Mesenchymal stem cell (in vitro differentiated cells and primary cell): ENCODE results near the gene CRTC1.

Experiments
- DNase-seq: peaks from one replicate; pipeline ENCODE4 v3.0.0-alpha.2; 2013
- H2AFZ ChIP-seq: one replicate; pipeline ENCODE4 v1.6.1; 2013; ENCODE audit warnings: low read depth, mild to moderate bottlenecking, control low read depth, inconsistent platforms, low read length, moderate library complexity
- H2AK5ac ChIP-seq: 2 replicates; pipeline ENCODE4 v1.6.1; 2013; ENCODE audit warnings: low read length, moderate library complexity, mild to moderate bottlenecking, inconsistent platforms; ENCODE audit not compliant: severe bottlenecking
- H2BK120ac ChIP-seq: one replicate; pipeline ENCODE4 v1.6.1; 2013; ENCODE audit warnings: low read depth, mild to moderate bottlenecking, inconsistent platforms, low read length, moderate library complexity
- H2BK12ac ChIP-seq, 2 experiments: one replicate each; pipeline ENCODE4 v1.6.1; 2013; ENCODE audit warnings: inconsistent platforms in 2 of 2, low read length in 2 of 2, mild to moderate bottlenecking in 2 of 2, moderate library complexity in 2 of 2, control low read depth in 1 of 2
- H2BK15ac ChIP-seq: one replicate; pipeline ENCODE4 v1.6.1; 2013; ENCODE audit warnings: mild to moderate bottlenecking, low read depth, inconsistent platforms; ENCODE audit not compliant: poor library complexity, severe bottlenecking
- H2BK5ac ChIP-seq: 2 replicates; pipeline ENCODE4 v1.6.1; 2013; ENCODE audit warnings: low read depth, mild to moderate bottlenecking, low read length, control low read depth, inconsistent platforms; ENCODE audit not compliant: poor library complexity, severe bottlenecking
- H3K14ac ChIP-seq, 2 experiments: one replicate each; pipeline ENCODE4 v1.6.1; 2013; ENCODE audit warnings: inconsistent platforms in 2 of 2, low read length in 2 of 2, control low read depth in 1 of 2, mild to moderate bottlenecking in 1 of 2, moderate library complexity in 1 of 2
- H3K18ac ChIP-seq, 2 experiments: one replicate each; pipeline ENCODE4 v1.6.1; 2013; ENCODE audit warnings: inconsistent platforms in 2 of 2, low read length in 2 of 2, control low read depth in 1 of 2, low read depth in 1 of 2, mild to moderate bottlenecking in 1 of 2
- H3K23ac ChIP-seq, 2 experiments: one replicate each; pipeline ENCODE4 v1.6.1; 2013; ENCODE audit warnings: inconsistent platforms in 2 of 2, low read length in 2 of 2, mild to moderate bottlenecking in 2 of 2, moderate library complexity in 2 of 2, control low read depth in 1 of 2
- H3K27ac ChIP-seq: 2 replicates; pipeline ENCODE4 v1.5.1; 2013; ENCODE audit warnings: mild to moderate bottlenecking, moderate library complexity, low read length, control low read depth, inconsistent platforms; ENCODE audit not compliant: poor library complexity, severe bottlenecking
- H3K27me3 ChIP-seq, 2 experiments: 2 replicates each; pipeline versions ENCODE4 v1.6.1 to v1.7.0; 2013; ENCODE audit warnings: low read length in 2 of 2, mild to moderate bottlenecking in 2 of 2, moderate library complexity in 2 of 2, control low read depth in 1 of 2, inconsistent platforms in 1 of 2; ENCODE audit not compliant: control insufficient read depth in 1 of 2, insufficient read depth in 1 of 2
- H3K36me3 ChIP-seq, 2 experiments: 2 replicates each; pipeline versions ENCODE4 v1.6.1 to v1.7.0; 2013; ENCODE audit warnings: low read length in 2 of 2, control low read depth in 1 of 2, inconsistent platforms in 1 of 2, low read depth in 1 of 2, mild to moderate bottlenecking in 1 of 2; ENCODE audit not compliant: insufficient read depth in 2 of 2, control insufficient read depth in 1 of 2
- H3K4ac ChIP-seq, 2 experiments: one replicate each; pipeline ENCODE4 v1.6.1; 2013; ENCODE audit warnings: inconsistent platforms in 2 of 2, low read length in 2 of 2, mild to moderate bottlenecking in 2 of 2, moderate library complexity in 2 of 2, control low read depth in 1 of 2, low read depth in 1 of 2
- H3K4me1 ChIP-seq: 2 replicates; pipeline ENCODE4 v1.6.1; 2013; ENCODE audit warnings: low read depth, low read length, control low read depth; ENCODE audit not compliant: control insufficient read depth, insufficient read depth
- H3K4me2 ChIP-seq: 2 replicates; pipeline ENCODE4 v1.6.1; 2013; ENCODE audit warnings: low read length, mild to moderate bottlenecking, inconsistent platforms; ENCODE audit not compliant: poor library complexity, severe bottlenecking
- H3K4me3 ChIP-seq, 2 experiments: 2 replicates each; pipeline versions ENCODE4 v1.5.1 to v1.7.0; 2013; ENCODE audit warnings: low read length in 2 of 2, mild to moderate bottlenecking in 2 of 2, control low read depth in 1 of 2, low read depth in 1 of 2; ENCODE audit not compliant: insufficient read depth in 1 of 2
- H3K79me1 ChIP-seq: replicated peaks from 2 replicates; pipeline ENCODE4 v1.6.1; 2013; ENCODE audit warnings: mild to moderate bottlenecking, control low read depth, low read length, inconsistent platforms; ENCODE audit not compliant: poor library complexity, severe bottlenecking
- H3K9ac ChIP-seq: 2 replicates; pipeline ENCODE4 v1.7.0; 2013; ENCODE audit warnings: mild to moderate bottlenecking, low read length, moderate library complexity
- H3K9me3 ChIP-seq: 2 replicates; pipeline ENCODE4 v1.7.0; 2013; ENCODE audit warnings: mild to moderate bottlenecking, low read length; ENCODE audit not compliant: control insufficient read depth
- H4K8ac ChIP-seq: one replicate; pipeline ENCODE4 v1.6.1; 2013; ENCODE audit warnings: inconsistent platforms, mild to moderate bottlenecking, low read length, moderate library complexity
- H4K91ac ChIP-seq: one replicate; pipeline ENCODE4 v1.6.1; 2013; ENCODE audit warnings: mild to moderate bottlenecking, low read length, inconsistent platforms
- WGBS: methylation state at CpG from one replicate; pipeline ENCODE4 v1.1.7; 2013; ENCODE audit warnings: mixed read lengths; 5-methylcytosine and 5-hydroxymethylcytosine counted together

The CRTC1 gene

GRCh38 chr19:18800636-18801035 lies 117.2 kb downstream of the CRTC1 start:
- 74% methylated on average over 10 of the region's 10 CpGs for WGBS
- H3K18ac ChIP-seq, result no peak overlapping the region

DNA sequence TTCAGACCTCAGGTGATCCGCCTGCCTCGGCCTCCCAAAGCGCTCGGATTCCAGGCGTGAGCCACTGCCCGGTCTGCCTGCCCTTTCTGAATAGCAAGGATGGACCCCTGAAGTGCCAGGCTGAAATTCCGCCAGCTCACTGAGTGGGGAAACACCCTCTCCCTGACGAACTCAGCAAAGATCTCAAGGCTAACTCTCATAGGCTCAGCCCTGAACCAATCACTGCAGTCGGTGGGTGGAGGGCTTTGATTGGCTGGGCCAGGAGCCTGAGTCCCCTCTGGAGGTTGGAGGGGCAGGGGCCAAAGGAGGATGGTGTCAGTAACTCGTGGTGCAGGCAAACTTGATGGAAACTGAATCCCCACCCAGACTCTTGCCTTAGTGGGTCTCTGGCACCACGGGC lies 118.9 kb downstream of the CRTC1 start:
- WGBS, result 59% methylated on average over 11 of the region's 11 CpGs
- no peak overlapping the region for H2AFZ ChIP-seq
- no peak overlapping the region for H3K4me2 ChIP-seq
- no peak overlapping the region for H4K8ac ChIP-seq
- no peak overlapping the region for H2BK120ac ChIP-seq
- no peaks in the 10 kb centered on the region for H3K9me3 ChIP-seq
- no peaks in the 10 kb centered on the region for H3K36me3 ChIP-seq
- H2BK12ac ChIP-seq, result no peak overlapping the region
- H3K14ac ChIP-seq, result no peak overlapping the region
- H3K4me3 ChIP-seq, result no peak overlapping the region
- H2BK15ac ChIP-seq, result no peak overlapping the region
- peaks cover 43 to 44% of the 10 kb centered on the region in 2 experiments for H3K27me3 ChIP-seq
- H4K91ac ChIP-seq, result no peak overlapping the region
- no peak overlapping the region for H3K27ac ChIP-seq
- no peak overlapping the region for H3K9ac ChIP-seq
- no peaks in the 10 kb centered on the region for H3K79me1 ChIP-seq
- no peak overlapping the region for H3K18ac ChIP-seq
- H3K23ac ChIP-seq, result no peak overlapping the region
- no peak overlapping the region for H2AK5ac ChIP-seq
- H3K4me1 ChIP-seq, result peaks cover 2% of the 10 kb centered on the region
- H3K4ac ChIP-seq, result no peak overlapping the region
- no peak for DNase-seq
- no peak overlapping the region for H2BK5ac ChIP-seq

More at GRCh38 chr19:18800636-18801035, 117.2 kb downstream of the CRTC1 start:
- H3K4ac ChIP-seq, result no peak overlapping the region
- no peak overlapping the region for H3K14ac ChIP-seq
- H2AK5ac ChIP-seq, result no peak overlapping the region
- peaks cover 3% of the 10 kb centered on the region for H3K4me1 ChIP-seq
- H3K9me3 ChIP-seq, result no peaks in the 10 kb centered on the region
- no peak overlapping the region for H3K4me2 ChIP-seq
- no peak overlapping the region for H3K27ac ChIP-seq
- no peak overlapping the region for H2BK12ac ChIP-seq
- H2BK5ac ChIP-seq, result no peak overlapping the region
- no peak overlapping the region for H2AFZ ChIP-seq
- no peak overlapping the region for H4K91ac ChIP-seq
- H3K23ac ChIP-seq, result no peak overlapping the region
- H3K36me3 ChIP-seq, result no peaks in the 10 kb centered on the region
- peaks cover 48 to 56% of the 10 kb centered on the region in 2 experiments for H3K27me3 ChIP-seq
- no peak overlapping the region for H4K8ac ChIP-seq
- no peaks in the 10 kb centered on the region for H3K79me1 ChIP-seq
- H3K4me3 ChIP-seq, result no peak overlapping the region
- no peak for DNase-seq
- no peak overlapping the region for H2BK15ac ChIP-seq
- no peak overlapping the region for H2BK120ac ChIP-seq
- H3K9ac ChIP-seq, result no peak overlapping the region

DNA sequence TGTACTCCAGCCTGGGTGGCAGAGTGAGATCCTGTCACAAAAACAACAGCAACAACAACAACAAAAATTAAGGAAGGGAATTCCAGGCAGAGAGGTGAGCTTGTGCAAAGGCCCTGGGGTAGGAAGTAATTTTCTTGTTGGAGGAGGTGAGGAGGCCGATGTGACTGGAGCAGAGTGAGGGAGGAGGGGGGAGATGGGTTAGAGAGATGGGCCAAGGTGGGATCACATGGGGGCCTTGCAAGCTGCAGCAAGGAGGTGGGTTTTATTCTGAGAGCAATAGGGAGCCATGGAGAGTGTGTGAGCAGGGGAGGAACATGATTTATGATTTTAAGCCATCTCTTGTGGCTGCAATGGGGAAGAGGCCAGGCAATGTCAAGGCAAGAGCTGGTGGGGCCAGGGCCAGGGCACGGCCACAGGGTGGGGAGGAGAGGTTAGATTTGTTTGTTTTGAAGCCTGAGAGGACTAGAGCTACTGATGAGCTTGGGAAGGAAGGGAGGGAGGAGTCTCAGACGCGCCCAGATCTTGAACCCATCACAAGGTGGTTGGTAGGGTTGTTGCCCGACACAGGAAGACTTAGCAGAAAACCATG lies 120.2 kb downstream of the CRTC1 start:
- no peak overlapping the region for H3K18ac ChIP-seq
- DNase-seq, result no peak
- no peak overlapping the region for H4K8ac ChIP-seq
- H3K36me3 ChIP-seq, result no peaks in the 10 kb centered on the region
- H3K4ac ChIP-seq, result no peak overlapping the region
- H3K4me3 ChIP-seq, result no peak overlapping the region
- H2BK5ac ChIP-seq, result no peak overlapping the region
- no peak overlapping the region for H3K27ac ChIP-seq
- H2AFZ ChIP-seq, result no peak overlapping the region
- H3K4me1 ChIP-seq, result no peaks in the 10 kb centered on the region
- H3K79me1 ChIP-seq, result no peaks in the 10 kb centered on the region
- H3K27me3 ChIP-seq, result peaks cover 37 to 39% of the 10 kb centered on the region in 2 experiments
- H2BK120ac ChIP-seq, result no peak overlapping the region
- H3K23ac ChIP-seq, result no peak overlapping the region
- no peak overlapping the region for H3K14ac ChIP-seq
- no peak overlapping the region for H3K9ac ChIP-seq
- no peak overlapping the region for H2BK12ac ChIP-seq
- no peak overlapping the region for H2BK15ac ChIP-seq
- no peaks in the 10 kb centered on the region for H3K9me3 ChIP-seq
- 83% methylated on average over 5 of the region's 5 CpGs for WGBS
- no peak overlapping the region for H2AK5ac ChIP-seq
- no peak overlapping the region for H3K4me2 ChIP-seq
- no peak overlapping the region for H4K91ac ChIP-seq

DNA sequence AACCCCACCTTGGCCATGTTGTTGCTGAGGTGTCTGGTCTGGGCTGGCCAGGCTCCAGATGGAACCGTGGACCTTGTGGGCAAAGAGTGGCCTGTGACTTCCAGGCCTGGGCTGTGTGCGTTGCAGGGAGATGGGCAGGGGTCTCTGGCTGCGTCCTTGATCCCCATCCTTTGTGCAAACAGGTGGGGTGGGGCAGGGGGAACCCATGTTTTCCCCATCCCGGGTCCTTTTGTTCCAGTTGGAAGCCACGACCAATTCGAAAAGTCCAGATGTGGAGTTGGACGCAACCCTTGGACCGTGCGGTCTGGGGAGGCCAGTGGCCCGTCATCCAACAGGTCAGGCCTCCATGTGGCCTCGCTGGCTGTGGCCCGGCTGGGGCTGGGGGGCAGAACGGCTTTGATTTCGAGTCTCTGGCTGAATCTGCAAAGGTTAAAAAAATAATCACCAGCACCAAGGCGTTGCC lies 120.7 kb downstream of the CRTC1 start:
- Histone ChIP-seq H2BK12ac (no peak overlapping the region), H2AK5ac (no peak overlapping the region), H2BK5ac (no peak overlapping the region), H2AFZ (no peak overlapping the region), H3K18ac (no peak overlapping the region), H3K9me3 (no peaks in the 10 kb centered on the region), H2BK15ac (no peak overlapping the region), H3K4me2 (no peak overlapping the region), H2BK120ac (no peak overlapping the region), H4K8ac (no peak overlapping the region), H3K4ac (no peak overlapping the region), H3K4me3 (no peak overlapping the region), H3K36me3 (no peaks in the 10 kb centered on the region), H3K79me1 (no peaks in the 10 kb centered on the region), H3K23ac (no peak overlapping the region), H3K4me1 (no peaks in the 10 kb centered on the region), H3K14ac (no peak overlapping the region), H3K27ac (no peak overlapping the region), H3K27me3 (peaks cover 33 to 37% of the 10 kb centered on the region in 2 experiments), H4K91ac (no peak overlapping the region), H3K9ac (no peak overlapping the region)
- no peak for DNase-seq
- 88% methylated on average over 15 of the region's 15 CpGs for WGBS
